HEK293T (cell line): ENCODE results near the gene KRTAP10-8.
"Not testable (repeated sequence)": the region's sequence is repeated elsewhere in the genome, so short reads cannot be mapped to it uniquely, and the experiment has no call there.

Source experiments
- CTCF ChIA-PET: fragments of 350-600 bp; formaldehyde crosslinking; extraction: SDS; loops from one replicate; lab custom pipeline; 2021; ENCODE audit warnings: antibody characterized with exemption, inconsistent platforms; lab: Yijun Ruan, JAX
- POLR2A ChIA-PET: fragments of 350-600 bp; formaldehyde crosslinking; extraction: SDS; loops from one replicate; lab custom pipeline; 2020; ENCODE audit warnings: antibody characterized with exemption, inconsistent platforms; lab: Yijun Ruan, JAX
- DNase-seq: peaks from one replicate; pipeline ENCODE4 v3.0.0; 2012; ENCODE audit warnings: mixed read lengths; ENCODE audit errors: extremely low spot score
- ARNT ChIP-seq: fragments of 450-650 bp; IDR thresholded peaks from 2 replicates; pipeline ENCODE4 v1.6.1; 2017; ENCODE audit warnings: mild to moderate bottlenecking
- BHLHE40 ChIP-seq: fragments of 450-650 bp; IDR thresholded peaks from 2 replicates; pipeline ENCODE4 v1.6.1; 2016; ENCODE audit warnings: mild to moderate bottlenecking, moderate library complexity, borderline replicate concordance
- CTBP1 ChIP-seq: fragments of 450-650 bp; IDR thresholded peaks from 2 replicates; pipeline ENCODE4 v1.6.1; 2016; ENCODE audit warnings: borderline replicate concordance
- ELF4 ChIP-seq: fragments of 450-650 bp; IDR thresholded peaks from 2 replicates; pipeline ENCODE4 v1.6.1; 2017; ENCODE audit warnings: antibody characterized with exemption
- FOXA1 ChIP-seq: fragments of 450-650 bp; IDR thresholded peaks from 2 replicates; pipeline ENCODE4 v1.6.1; 2016; ENCODE audit warnings: mild to moderate bottlenecking
- FOXK2 ChIP-seq: fragments of 450-650 bp; IDR thresholded peaks from 2 replicates; pipeline ENCODE4 v1.6.1; 2016; ENCODE audit warnings: mild to moderate bottlenecking
- FOXM1 ChIP-seq: fragments of 450-650 bp; IDR thresholded peaks from 2 replicates; pipeline ENCODE4 v1.6.1; 2017; ENCODE audit warnings: mild to moderate bottlenecking, borderline replicate concordance
- HDGF ChIP-seq: fragments of 450-650 bp; IDR thresholded peaks from 2 replicates; pipeline ENCODE4 v1.6.1; 2017; ENCODE audit warnings: antibody characterized with exemption, borderline replicate concordance
- L3MBTL2 ChIP-seq: fragments of 450-650 bp; conservative IDR thresholded peaks from 2 replicates; pipeline ENCODE4 v1.6.1; 2016; ENCODE audit warnings: mild to moderate bottlenecking
- LEF1 ChIP-seq: fragments of 450-650 bp; IDR thresholded peaks from 2 replicates; pipeline ENCODE4 v1.6.1; 2017; ENCODE audit warnings: mild to moderate bottlenecking, borderline replicate concordance
- NFRKB ChIP-seq: fragments of 450-650 bp; IDR thresholded peaks from 2 replicates; pipeline ENCODE4 v1.6.1; 2016; ENCODE audit warnings: mild to moderate bottlenecking, moderate library complexity
- SP1 ChIP-seq: fragments of 450-650 bp; IDR thresholded peaks from 2 replicates; pipeline ENCODE4 v1.6.1; 2017
- SUZ12 ChIP-seq: fragments of 450-650 bp; IDR thresholded peaks from 2 replicates; pipeline ENCODE4 v1.6.1; 2016; ENCODE audit warnings: mild to moderate bottlenecking
- TARDBP ChIP-seq: fragments of 450-650 bp; IDR thresholded peaks from 2 replicates; pipeline ENCODE4 v1.6.1; 2016
- ZNF384 ChIP-seq: fragments of 450-650 bp; IDR thresholded peaks from 2 replicates; pipeline ENCODE4 v1.6.1; 2016
- TF ChIP-seq, protein P1 (sequence below): fragments of 450-650 bp; IDR thresholded peaks from 2 replicates; pipeline ENCODE4 v1.6.1; 2016

The KRTAP10-8 gene

DNA sequence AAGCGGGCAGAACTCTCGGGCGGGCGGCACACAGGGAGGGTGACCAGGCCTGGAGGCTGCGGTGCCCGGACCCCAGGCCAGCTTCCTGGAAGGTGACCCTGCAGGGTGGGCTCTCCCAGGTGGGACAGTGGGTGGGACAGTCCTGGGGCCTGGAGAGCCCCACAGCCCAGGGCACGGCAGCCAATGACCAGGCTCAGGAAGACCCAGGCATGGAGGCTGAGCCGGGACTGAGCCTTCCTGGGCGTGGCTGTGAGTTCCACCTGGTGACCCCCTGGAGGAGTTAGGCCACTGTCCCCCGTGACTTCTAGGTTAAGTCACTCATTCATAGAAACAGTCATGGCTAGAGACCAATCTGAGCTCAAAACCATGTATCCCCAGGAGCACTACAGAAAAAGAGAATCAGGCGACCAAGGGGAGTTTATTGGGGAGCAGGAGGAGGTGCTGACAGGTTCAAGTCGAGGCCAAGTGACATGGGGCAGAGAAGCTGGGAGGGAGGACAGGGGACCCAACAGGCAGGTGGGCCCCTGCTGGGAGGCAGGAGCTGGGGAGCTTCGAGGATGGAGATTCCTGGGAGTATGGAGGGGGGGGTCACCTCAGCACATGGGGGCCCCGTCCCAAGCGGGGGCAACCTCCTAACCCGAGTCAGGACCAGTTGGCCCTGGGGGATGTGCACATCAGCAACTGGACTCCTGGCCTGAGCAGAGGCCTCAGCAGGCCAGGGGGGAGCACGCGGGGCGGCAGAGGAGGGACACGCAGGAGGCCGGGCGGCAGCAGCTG is 32.6 kb upstream of the KRTAP10-8 start:
- ChIA-PET POLR2A (no interaction called here), CTCF (no interaction called here)
- TF ChIP-seq CTBP1 (no peak), LEF1 (no peak), ZNF384 (no peak), BHLHE40 (no peak), ARNT (no peak), HDGF (no peak), TARDBP (no peak), SP1 (no peak), FOXM1 (no peak), NFRKB (no peak), SUZ12 (no peak), L3MBTL2 (no peak), FOXA1 (no peak), FOXK2 (no peak), ELF4 (no peak)
- TF ChIP-seq, protein P1, sequence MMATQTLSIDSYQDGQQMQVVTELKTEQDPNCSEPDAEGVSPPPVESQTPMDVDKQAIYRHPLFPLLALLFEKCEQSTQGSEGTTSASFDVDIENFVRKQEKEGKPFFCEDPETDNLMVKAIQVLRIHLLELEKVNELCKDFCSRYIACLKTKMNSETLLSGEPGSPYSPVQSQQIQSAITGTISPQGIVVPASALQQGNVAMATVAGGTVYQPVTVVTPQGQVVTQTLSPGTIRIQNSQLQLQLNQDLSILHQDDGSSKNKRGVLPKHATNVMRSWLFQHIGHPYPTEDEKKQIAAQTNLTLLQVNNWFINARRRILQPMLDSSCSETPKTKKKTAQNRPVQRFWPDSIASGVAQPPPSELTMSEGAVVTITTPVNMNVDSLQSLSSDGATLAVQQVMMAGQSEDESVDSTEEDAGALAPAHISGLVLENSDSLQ, result no peak
- no peak for DNase-seq

DNA sequence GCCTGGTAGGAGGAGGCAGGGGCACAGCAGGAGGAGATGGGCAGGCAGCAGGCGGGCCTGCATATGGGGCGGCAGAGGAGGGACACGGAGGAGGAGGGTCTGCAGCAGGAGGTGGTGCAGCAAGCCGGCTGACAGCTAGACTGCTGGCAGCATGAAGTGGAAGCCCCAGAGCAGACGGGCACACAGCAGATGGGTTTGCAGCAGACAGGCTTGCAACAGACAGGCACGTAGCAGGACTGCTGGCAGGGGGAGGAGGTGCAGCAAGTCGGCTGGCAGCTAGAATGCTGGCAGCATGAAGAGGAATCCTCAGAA is 32.1 kb upstream of the KRTAP10-8 start:
- no peak for TF ChIP-seq NFRKB
- TF ChIP-seq, protein P1, result no peak
- no peak for TF ChIP-seq FOXM1
- TF ChIP-seq BHLHE40, result no peak
- TF ChIP-seq SUZ12, result no peak
- TF ChIP-seq L3MBTL2, result no peak
- TF ChIP-seq FOXA1, result no peak
- no peak for TF ChIP-seq SP1
- no peak for TF ChIP-seq ZNF384
- TF ChIP-seq TARDBP, result no peak
- DNase-seq, result no peak
- CTCF ChIA-PET, result no interaction called here
- POLR2A ChIA-PET, result no interaction called here

GRCh38 chr21:44580231-44580821 is 31.6 kb upstream of the KRTAP10-8 start, which contains the start of gene KRTAP10-5:
Gene KRTAP10-5, minus strand, starts transcription at chr21:44580604. Its CDS starts 26 bp downstream, at chr21:44580578.
- DNase-seq, CTCF ChIA-PET, POLR2A ChIA-PET: not testable (repeated sequence)

- no peak for DNase-seq
- CTCF ChIA-PET, result no interaction called here
- POLR2A ChIA-PET, result no interaction called here
- no peak for TF ChIP-seq TARDBP
- no peak for TF ChIP-seq ZNF384
- TF ChIP-seq CTBP1, result no peak
- no peak for TF ChIP-seq SUZ12
- TF ChIP-seq ARNT, result no peak
- TF ChIP-seq, protein P1, result no peak
- TF ChIP-seq LEF1, result no peak
- TF ChIP-seq L3MBTL2, result no peak
- no peak for TF ChIP-seq NFRKB
- no peak for TF ChIP-seq FOXK2
- no peak for TF ChIP-seq FOXM1
- no peak for TF ChIP-seq HDGF
- TF ChIP-seq SP1, result no peak
- no peak for TF ChIP-seq BHLHE40
- TF ChIP-seq ELF4, result no peak
Observed at GRCh38 chr21:44581158-44581557, 30.7 kb upstream of the KRTAP10-8 start.

GRCh38 chr21:44582055-44582454 is 29.8 kb upstream of the KRTAP10-8 start:
- no peak for TF ChIP-seq ZNF384
- ChIA-PET CTCF (no interaction called here), POLR2A (no interaction called here)
- DNase-seq, result no peak

DNA sequence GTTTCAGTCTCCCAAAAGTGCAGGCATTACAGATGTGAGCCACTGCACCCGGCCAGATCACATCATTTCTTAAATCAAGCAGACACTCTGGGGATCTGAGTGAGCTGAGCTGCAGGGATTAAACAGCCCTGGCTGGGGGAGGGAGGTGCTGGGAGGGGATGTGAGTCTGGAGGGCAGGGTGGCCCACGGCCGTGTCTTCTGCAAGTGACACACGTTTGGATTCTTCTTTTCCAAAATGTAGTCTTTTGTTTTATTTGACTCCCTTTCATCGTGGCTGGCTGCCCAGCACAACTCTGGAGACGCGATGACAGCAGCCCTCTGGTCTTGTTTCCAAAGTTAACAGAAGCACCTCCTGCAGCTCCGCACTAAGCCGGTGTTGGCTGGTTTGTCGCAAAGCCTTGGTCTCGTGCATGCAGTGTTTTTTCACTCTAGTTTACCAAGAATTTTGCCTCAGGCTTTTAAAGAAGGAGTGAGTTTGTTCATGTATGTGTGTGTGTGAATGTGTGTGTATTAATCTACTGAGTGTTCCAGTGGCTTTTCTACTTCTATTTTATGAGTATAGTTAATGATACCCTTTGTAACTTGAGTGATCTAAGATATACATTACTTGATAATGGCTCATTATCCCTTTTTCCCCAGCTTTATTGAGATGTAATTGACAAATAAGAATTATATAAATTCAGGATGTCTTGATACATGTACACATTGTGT is 28.6 kb upstream of the KRTAP10-8 start:
- DNase-seq, result no peak
- TF ChIP-seq, protein P1, result 0 out of 2 replicates have a peak, but pooled peaks have one; percentile 10
- TF ChIP-seq ELF4 (no peak), TARDBP (no peak)
- POLR2A ChIA-PET, result no interaction called here
- CTCF ChIA-PET, result no interaction called here
